GM12873 (cell line): ENCODE data around the gene VAV3.

Source experiments
- TF ChIP-seq, protein P1 (sequence below): IDR thresholded peaks from 2 replicates; pipeline ENCODE4 v1.5.1; 2012; ENCODE audit warnings: low read depth, mild to moderate bottlenecking, moderate library complexity, low read length, control low read depth; ENCODE audit not compliant: insufficient read depth; ENCODE audit errors: missing control alignments

The VAV3 gene

DNA sequence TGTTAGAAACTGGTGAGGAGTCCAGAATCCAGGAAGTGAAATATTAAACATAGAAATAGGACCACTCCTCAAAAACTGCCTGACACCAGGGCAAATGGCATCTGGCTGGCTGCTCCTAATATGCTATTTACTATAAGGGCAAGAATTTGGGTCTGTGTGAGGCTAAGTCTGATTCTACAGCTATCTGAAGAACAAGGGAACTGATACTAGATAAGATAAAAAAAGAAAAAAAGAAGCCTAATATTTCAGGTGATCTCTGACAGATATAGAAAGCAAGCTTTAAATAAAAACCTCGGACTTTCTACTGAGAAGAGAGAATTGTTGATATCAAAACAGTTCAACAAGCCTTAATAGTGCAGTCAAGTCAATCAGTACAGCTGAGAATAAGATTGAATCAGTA, 42.1 kb upstream of the VAV3 start:
- TF ChIP-seq, protein P1, sequence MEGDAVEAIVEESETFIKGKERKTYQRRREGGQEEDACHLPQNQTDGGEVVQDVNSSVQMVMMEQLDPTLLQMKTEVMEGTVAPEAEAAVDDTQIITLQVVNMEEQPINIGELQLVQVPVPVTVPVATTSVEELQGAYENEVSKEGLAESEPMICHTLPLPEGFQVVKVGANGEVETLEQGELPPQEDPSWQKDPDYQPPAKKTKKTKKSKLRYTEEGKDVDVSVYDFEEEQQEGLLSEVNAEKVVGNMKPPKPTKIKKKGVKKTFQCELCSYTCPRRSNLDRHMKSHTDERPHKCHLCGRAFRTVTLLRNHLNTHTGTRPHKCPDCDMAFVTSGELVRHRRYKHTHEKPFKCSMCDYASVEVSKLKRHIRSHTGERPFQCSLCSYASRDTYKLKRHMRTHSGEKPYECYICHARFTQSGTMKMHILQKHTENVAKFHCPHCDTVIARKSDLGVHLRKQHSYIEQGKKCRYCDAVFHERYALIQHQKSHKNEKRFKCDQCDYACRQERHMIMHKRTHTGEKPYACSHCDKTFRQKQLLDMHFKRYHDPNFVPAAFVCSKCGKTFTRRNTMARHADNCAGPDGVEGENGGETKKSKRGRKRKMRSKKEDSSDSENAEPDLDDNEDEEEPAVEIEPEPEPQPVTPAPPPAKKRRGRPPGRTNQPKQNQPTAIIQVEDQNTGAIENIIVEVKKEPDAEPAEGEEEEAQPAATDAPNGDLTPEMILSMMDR: no peak

DNA sequence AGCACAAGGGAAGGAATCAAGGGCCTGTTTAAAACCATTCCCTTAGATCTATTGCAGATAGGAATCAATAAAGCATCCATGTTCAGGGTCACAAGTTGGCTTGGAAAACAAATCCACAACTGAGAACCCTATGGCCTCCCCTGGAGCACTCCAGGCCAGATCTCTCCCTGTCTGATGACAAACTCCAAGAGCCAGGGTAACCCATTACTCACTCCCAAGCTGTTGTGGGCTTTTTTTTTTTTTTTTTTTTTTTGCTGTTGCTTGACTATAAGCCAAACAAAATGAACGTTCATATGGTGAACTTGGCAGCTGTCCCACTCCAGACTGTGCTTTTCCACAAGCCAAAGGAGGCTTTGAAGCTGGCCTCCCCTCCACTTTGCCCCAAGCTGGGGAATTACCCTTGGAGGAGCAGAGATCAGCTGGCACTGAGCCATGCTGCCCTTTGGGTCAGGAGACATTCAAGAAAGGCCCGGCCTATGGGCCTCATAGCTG, 35.7 kb upstream of the VAV3 start:
- TF ChIP-seq, protein P1: no peak

DNA sequence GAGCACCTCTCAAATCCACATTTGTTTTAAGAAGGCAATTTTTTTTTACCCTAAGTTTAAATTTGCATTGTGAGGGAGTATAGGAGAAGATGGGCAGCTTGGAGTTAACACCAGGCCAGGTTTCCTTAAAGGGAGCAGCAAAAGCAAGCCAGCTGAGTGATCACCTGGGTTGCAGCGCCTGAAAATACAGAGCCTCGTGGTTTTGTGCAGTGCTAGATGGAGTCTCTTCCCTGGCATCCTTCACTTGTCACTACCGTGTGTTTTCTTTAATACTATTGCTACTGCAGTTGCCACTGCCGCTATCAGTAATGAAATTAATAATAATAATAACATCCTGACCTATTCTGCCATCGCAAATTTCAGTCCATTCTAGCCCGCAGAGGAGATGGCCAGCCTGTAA, 35.2 kb upstream of the VAV3 start:
- TF ChIP-seq, protein P1: no peak

DNA sequence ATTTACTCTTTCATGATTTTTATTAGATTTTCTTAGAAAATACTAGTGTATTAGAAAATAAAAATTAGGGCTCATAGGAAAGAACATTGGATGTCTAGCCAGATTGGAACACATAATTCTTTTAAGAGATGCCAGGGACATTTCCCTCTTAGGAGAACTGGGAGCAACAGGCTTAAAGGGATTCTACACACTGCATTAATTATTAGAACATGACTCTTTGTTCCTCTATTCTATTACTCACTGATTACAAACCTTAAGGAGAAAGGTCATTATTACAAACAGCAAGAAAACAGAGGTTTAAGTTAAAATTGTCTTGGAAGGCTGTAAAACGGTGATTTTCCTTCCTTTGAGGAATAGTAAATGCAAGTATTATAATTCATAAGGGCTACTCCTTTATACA, 32.9 kb upstream of the VAV3 start:
- TF ChIP-seq, protein P1: no peak

DNA sequence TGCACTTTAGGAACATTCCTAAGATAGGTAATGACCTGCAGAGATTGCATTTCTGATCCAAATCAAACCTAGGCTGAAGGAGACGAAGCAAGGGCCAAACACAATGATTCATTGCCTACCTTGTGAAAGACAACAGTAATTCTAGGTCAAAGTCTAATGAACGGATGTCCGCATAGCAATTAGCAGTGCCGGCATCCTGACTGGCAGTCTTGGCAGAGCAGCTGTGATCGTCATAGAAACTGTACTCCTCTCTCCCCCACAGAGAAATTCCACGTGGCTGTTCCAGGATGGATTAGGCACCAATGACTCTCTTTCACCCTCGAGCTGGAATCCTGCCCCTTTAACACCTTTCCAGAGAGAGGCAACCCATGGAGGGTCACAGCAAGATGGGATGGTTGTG, 28.9 kb upstream of the VAV3 start:
- TF ChIP-seq, protein P1: no peak

DNA sequence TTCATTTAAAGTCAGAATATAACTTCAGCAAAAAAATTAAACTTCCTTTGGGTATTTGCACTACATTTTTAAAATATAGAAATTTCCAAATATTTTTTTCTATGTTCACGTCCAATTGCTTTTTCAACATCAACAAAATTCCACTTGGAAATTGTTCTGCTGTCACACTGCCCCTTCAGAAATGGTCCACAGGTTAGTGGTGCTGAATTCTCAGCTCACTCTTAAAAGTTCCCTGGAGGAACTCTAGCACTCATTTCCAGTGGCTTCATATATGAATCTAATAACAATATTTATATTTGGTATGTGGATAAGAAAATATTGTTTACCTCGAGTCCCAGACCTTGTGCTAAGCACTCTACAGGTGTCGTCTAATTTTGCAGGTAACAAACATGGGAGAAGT, 27.4 kb upstream of the VAV3 start:
- TF ChIP-seq, protein P1: no peak

DNA sequence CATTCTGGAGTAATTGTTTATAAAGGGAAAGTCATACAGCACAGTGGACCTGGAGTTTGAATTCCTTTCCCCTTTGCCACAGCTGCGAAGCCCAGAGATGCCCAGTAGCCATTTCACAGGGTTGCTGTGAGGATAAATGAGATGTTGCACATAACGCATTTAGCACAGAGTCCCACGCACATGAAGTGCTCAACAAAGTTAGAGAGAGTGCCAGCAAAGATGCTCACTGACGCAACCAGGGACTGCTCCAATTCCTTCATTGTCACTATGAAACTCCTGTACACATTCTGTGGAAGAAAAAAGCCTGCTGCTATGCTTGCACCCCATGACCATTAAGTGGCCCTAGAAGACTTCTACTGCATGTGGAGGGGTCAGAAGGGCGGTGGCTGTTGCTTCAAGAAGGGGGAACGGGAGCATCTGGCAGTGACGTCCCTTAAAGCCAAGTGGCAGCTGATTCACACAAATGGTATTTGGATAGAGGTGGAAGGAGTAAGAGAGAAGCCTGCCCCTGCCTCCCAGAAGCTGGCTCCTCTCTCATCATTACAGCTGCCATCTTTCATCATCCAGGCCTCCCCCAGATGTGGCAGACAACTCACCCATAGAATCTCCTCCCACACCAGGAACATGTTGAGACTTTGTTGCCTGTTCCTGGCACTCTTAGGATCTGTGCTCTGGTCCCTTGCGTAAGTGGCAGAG, 26.5 kb upstream of the VAV3 start:
- TF ChIP-seq, protein P1: no peak
